ENCODE results near the gene SPCS1.
"Not testable (repeated sequence)": the region's sequence is repeated elsewhere in the genome, so short reads cannot be mapped to it uniquely, and the experiment has no call there.

Gene SPCS1

DNA sequence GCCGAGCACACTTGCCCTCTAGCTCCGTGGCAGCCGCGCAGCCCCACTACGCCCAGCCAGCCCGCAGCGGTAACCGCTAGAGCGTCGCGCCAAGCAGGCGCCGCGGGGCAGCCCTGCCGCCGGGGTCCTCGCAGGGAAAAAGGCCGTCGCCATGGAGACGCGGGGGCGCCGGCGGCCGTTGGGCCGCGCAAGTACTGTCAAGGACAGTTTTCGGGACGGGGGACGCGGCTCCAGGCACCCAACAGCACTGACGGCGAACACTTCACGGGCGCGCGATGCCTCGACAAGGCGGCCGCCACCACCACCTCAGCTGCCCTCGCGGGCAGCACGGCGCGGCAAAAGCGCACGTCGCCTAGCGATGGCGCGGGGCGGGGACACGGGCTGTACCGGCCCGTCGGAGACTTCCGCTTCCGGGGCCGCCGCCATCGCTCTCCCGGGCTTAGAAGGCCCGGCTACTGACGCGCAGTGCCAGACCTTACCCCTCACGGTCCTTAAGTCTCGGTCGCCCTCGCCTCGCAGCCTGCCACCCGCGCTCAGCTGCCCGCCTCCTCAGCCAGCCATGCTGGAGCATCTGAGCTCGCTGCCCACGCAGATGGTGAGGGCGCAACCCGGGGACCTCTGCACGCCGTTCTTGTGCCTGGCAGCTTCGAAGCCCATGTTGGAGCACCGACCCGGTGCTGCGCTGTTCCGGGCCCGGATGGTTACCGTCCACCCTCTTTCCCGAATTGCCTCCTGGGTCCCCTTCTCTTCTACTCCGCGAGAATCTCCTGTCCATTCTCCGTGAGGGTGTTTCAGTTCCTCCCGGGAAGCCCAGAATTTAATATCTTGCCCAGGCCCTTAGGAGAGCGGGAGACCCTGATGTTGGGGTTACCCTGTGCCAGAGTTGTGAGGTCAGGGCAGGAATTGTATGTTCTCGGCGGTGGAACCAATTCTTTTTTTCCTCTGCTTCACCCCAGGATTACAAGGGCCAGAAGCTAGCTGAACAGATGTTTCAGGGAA lies at the start of gene SPCS1, which contains the start of gene GLT8D1:
Gene SPCS1 (plus strand): TSS at position 419 of the 999 bp plus-strand sequence. CDS start 141 bp downstream, at position 560.
Gene GLT8D1 (minus strand): TSS at position 104 of the 999 bp plus-strand sequence. CDS start 5,331 bp downstream, outside the sequence.
- peak; percentile 72 to 81 (median 75) for DNase-seq (ENCODE audit: low read depth in 4 of 4, low spot score in 1 of 4)

GRCh38 chr3:52660046-52660445 lies 45.9 kb upstream of the SPCS1 start:
- DNase-seq (ENCODE audit: low read depth in 4 of 4, low spot score in 1 of 4), result no peak

DNA sequence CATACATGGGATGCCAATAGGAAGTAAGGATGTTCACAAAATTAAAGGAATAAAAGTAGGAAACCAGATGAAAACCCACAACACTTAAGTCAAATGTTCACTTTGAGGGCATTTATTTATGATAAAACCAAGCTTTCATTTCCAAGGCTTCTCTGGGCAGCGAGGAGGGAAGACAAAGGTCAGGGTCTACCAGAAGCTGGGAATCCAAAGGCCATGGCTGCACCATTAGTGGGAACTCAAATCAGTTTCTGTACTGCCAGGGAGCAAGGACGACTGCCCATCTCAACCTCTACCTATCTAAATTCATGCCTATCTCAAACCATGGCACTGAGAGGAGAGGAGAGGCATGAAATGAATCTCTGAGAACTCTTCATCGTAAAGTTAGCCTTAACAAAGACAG lies 42.8 kb upstream of the SPCS1 start:
- no peak for DNase-seq (ENCODE audit: low read depth in 4 of 4, low spot score in 1 of 4)

DNA sequence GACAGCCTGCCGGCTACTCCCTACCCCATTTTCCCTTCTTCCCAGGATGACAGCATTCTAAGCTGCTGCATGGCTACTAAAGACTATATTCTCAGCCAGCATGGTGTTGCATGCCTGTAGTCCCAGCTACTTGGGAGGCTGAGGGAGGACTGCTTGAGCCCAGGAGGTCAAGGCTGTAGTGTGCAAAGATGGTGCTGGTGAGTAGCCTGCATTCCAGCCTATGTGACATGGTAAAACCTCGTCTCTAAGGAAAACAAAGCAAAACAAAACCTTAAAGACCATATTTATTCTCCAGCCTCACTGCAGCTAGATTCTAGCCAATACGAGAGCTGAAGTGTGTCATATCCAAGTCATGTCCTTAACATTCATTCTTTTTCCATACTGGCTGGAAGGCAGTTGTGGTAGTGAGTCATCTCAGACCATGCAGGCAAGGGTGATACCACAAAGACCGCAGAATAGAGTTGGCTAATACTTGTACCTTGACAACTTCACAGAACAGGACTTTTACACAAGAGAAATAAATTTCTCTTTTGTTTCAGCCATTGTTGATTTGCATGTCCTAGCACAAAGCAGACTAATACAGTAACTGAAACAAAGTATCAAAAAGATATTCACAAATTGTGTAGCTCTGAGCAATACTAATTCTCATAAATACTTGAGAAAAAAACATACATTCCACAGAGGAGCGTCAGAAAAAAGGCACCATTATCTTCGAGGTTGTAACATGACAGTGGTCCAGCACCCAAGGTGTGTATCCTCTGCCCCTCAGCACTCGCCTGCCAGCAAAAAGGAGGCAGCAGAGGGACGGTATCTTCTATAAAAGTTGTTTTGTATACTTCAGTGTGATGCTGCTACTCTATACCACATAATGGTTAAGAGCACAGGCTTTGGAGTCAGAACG lies 35.0 kb upstream of the SPCS1 start:
- peak in 2 of 4 experiments; percentile 7 to 48 for DNase-seq (ENCODE audit: low read depth in 4 of 4, low spot score in 1 of 4)

DNA sequence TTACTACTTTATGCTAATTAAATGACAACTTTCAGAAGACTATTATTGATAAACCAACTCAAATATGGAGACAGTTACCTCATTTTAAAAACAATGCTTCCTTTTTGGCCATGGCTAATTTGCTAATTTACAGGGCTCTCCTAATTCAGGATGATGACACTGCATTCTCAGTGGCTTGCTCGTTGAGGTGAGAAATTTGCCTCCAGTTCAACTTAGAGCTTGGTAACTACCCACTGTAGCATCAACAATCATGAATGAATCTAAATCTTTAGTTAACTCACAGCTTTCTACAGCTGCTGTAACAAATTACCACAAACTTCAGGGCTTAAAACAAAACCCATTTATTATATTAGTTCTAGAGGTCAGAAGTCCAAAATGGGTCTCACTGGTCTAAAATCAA lies 34.2 kb upstream of the SPCS1 start:
- no peak for DNase-seq (ENCODE audit: low read depth in 4 of 4, low spot score in 1 of 4)

- not testable (repeated sequence) for DNase-seq (ENCODE audit: low read depth in 4 of 4, low spot score in 1 of 4)
These were observed 29.7 kb upstream of the SPCS1 start for GRCh38 chr3:52676201-52676600.

GRCh38 chr3:52678265-52679198 lies 27.4 kb upstream of the SPCS1 start:
- no peak for DNase-seq (ENCODE audit: low read depth in 4 of 4, low spot score in 1 of 4)

GRCh38 chr3:52679199-52679538 lies 26.7 kb upstream of the SPCS1 start:
- DNase-seq (ENCODE audit: low read depth in 4 of 4, low spot score in 1 of 4), result no peak

DNA sequence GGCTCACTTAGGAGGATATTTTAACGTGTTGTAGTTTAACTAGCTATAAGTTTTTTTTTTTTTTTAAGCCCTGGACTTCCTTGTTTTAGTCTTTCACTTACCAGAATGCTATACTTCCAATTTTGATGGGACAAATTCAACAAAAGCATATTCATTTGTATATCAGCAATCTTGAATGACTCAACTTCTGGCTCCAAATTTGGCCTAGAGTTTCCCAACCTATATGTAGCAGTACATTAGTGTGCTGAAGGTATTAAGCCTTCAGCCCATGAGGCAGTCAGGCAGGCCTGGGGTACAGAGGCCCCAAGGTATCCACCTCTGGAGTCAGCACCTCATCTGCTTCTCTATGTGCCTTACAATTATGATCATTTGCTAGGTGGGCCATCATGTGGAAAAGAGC lies 26.1 kb upstream of the SPCS1 start:
- DNase-seq (ENCODE audit: low read depth in 4 of 4, low spot score in 1 of 4), result no peak

DNA sequence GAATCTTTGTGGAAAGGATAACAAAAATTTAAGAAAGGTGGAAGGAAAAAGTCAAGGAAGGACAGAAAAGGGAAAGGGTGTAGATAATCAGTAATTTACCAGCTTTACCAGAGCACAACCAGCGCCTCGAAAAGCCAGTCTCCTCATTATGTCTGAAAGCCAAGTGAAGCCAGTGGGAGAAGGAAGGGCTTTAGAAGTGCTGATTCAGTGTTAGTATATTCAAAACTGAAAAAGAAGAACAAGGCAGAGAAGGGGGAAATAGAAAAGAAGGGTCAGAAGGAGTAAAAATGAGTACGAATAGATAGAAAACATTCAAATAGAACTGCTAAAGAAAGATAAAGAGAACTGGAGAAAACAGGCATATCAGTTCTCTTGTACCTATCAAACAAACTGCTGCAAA lies 24.3 kb upstream of the SPCS1 start:
- no peak for DNase-seq (ENCODE audit: low read depth in 4 of 4, low spot score in 1 of 4)

DNA sequence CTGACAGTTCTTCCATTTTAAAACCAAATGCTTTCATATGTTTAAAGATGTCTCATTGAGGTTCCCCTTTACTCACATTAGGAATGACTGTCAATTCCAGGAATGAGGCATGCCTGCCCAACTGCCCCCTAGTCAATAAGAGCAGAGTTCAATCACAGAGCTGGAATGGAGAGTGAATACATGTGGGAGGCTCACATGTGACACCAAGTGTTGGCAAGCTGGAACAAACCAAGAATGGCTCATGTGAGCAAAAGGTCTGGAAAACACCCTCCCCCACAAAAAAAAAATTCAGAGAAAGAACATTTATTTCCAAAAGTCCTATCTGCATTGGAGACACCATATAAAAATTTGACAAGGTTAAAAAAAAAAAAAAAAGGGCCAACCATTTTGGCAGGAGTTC lies 23.9 kb upstream of the SPCS1 start:
- DNase-seq (ENCODE audit: low read depth in 4 of 4, low spot score in 1 of 4), result no peak

DNA sequence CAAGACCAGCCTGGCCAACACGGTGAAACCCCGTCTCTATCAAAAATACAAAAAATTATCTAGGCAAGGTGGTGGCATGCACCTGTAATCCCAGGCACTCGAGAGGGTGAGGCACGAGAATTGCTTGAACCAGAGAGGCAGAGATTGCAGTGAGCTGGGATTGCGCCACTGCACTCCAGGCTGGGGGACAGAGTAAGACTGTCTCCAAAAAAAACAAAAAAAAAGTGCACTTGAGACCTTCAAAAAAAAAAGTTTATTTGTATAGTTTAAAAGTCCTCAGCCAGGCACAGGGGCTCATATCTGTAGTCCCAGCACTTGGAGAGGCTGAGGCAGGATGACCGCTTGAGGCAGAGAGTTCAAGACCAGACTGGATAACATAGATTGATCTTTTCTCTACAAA lies 22.3 kb upstream of the SPCS1 start:
- no peak for DNase-seq (ENCODE audit: low read depth in 4 of 4, low spot score in 1 of 4)

DNA sequence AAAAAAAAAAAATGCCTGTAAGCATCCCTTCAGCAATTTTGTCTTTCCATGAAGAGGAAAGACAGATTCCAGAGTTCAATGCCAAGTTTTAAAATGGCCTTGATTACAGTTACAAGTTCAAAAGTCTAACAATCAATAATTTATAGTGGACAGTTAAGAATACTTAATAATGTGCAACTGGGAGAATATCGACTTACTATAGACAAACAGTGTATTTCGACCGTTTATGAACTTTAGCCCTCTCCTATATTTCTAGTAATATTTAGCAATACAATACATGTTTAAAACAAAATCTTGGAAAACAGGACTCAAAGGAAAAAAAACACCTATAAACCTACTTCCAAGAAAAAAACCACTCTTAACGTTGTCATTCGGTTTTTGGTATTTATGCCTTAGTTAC lies 21.7 kb upstream of the SPCS1 start:
- DNase-seq (ENCODE audit: low read depth in 4 of 4, low spot score in 1 of 4), result no peak

DNA sequence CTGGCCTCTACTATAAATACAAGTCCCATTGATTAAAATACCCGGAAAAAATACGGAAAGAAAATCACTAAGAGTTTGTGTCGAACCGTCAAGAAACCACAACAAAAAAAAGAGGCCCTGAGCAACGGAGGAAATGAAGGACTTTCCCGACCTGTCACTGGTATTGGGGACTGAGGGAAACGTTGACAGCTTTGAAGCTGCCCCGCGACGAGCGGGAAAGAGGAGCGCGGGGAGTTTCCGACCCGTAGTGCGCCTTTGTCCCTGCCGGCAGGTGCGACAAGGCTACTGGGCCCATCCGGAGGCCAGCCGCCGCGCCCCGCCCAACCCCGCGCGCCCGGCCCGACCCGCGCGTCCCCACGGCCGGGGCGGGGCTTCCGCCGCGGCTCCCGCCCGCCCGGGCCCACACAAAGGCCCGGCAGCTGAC lies 20.6 kb upstream of the SPCS1 start:
- DNase-seq (ENCODE audit: low read depth in 4 of 4, low spot score in 1 of 4), result peak; percentile 49 to 83 (median 62)

GRCh38 chr3:52685709-52686691 lies 19.9 kb upstream of the SPCS1 start, which contains the start of the genes GNL3 and PBRM1:
Gene GNL3 (plus strand): TSS chr3:52686032. CDS start chr3:52686093, 61 bp downstream.
Gene PBRM1 (minus strand): TSS chr3:52685913.
- peak; percentile 78 to 91 (median 85) for DNase-seq (ENCODE audit: low read depth in 4 of 4, low spot score in 1 of 4)

DNA sequence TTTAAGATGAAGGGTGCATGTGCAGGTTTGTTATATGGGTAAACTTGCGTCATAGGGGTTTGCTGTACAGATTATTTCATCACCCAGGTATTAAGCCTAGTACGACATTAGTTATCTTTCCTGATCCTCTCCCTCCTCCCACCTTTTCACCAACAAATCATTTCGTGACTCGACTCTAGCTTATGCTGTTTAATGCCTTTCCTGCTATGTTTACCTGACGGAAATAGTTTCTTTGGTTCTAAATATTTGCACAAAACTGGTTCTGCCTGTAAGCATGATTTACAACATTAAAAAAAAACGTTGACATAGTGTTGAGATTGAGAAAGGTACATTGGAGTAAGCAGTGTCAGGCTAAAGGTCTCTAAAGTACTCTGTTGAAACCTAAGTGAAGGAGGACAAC lies 17.6 kb upstream of the SPCS1 start:
- DNase-seq (ENCODE audit: low read depth in 4 of 4, low spot score in 1 of 4), result no peak

GRCh38 chr3:52689151-52689550 lies 16.8 kb upstream of the SPCS1 start:
- no peak for DNase-seq (ENCODE audit: low read depth in 4 of 4, low spot score in 1 of 4)

GRCh38 chr3:52690560-52690959 lies 15.3 kb upstream of the SPCS1 start:
- no peak for DNase-seq (ENCODE audit: low read depth in 4 of 4, low spot score in 1 of 4)

- no peak for DNase-seq (ENCODE audit: low read depth in 4 of 4, low spot score in 1 of 4)
These were observed 12.8 kb upstream of the SPCS1 start for GRCh38 chr3:52693071-52693470.
